K562 (cell line): ENCODE data around the gene MROH8. TPM values are rescaled to one million over a fixed set of nuclear protein-coding genes. Genes with fewer than 3 reads are reported as not detected.

Experiments
- ATAC-seq: fragments of 200-7000 bp; cut with Tn5 transposase; 3 replicates; pipeline ENCODE4 v1.9.1; 2020; ENCODE audit warnings: moderate library complexity
- BruUV-seq: library from RNA; stranded (reverse); fragments of 400-500 nt; replicated peaks from 2 replicates; lab custom pipeline; 2021; lab: Mats Ljungman, UMichigan
- CTCF ChIA-PET: fragments of 300-600 bp; formaldehyde crosslinking; extraction: SDS; loops from one replicate; lab custom pipeline; 2021; ENCODE audit warnings: low intra/inter-chr PET ratio; lab: Yijun Ruan, JAX
- POLR2A ChIA-PET: fragments of 300-600, 350-650 bp; sonication (Branson Sonifier 250); formaldehyde crosslinking; extraction: SDS; loops from one replicate; lab custom pipeline; 2021; ENCODE audit warnings: antibody characterized with exemption, inconsistent platforms; lab: Yijun Ruan, JAX
- DNase-seq, 4 experiments: peaks; one replicate each; pipeline versions ENCODE4 v3.0.0 to v3.0.0-alpha.2; 2011 to 2018; ENCODE audit warnings: low spot score in 3 of 4, mixed read lengths in 3 of 4; ENCODE audit errors: extremely low read depth in 1 of 4
- FAIRE-seq: peaks from 2 replicates; lab custom pipeline; 2011; peaks lifted over from hg19 to GRCh38; lab: Jason Lieb, UNC
- H2AFZ ChIP-seq: 2 replicates; pipeline ENCODE4 v1.6.0; 2011; ENCODE audit warnings: low read depth, low read length, control low read depth, inconsistent platforms
- H3K27ac ChIP-seq: fragments of 200-600 bp; 3 replicates; pipeline ENCODE4 v1.8.0; 2011; ENCODE audit warnings: low read depth, mild to moderate bottlenecking, control low read depth, inconsistent platforms, low read length, moderate library complexity, mixed read lengths; ENCODE audit errors: extremely low read depth
- H3K27me3 ChIP-seq, 2 experiments: fragments of 300-600 bp in 1 of 2; 2 replicates in 1 of 2; 3 replicates in 1 of 2; pipeline versions ENCODE4 v1.6.0 to v1.8.0; 2011; ENCODE audit warnings: inconsistent platforms in 2 of 2, low read length in 2 of 2, mild to moderate bottlenecking in 1 of 2, mixed read lengths in 1 of 2, moderate library complexity in 1 of 2; ENCODE audit not compliant: control insufficient read depth in 2 of 2, insufficient read depth in 2 of 2
- H3K36me3 ChIP-seq: fragments of 300-600 bp; 3 replicates; pipeline ENCODE4 v1.8.0; 2011; ENCODE audit warnings: mild to moderate bottlenecking, low read length, inconsistent platforms; ENCODE audit not compliant: control insufficient read depth, insufficient read depth
- H3K4me1 ChIP-seq, 2 experiments: fragments of 200-600 bp in 1 of 2; replicated peaks in 1 of 2; 2 replicates in 1 of 2; 3 replicates in 1 of 2; pipeline versions ENCODE4 v1.5.1 to v1.8.0; 2011; ENCODE audit warnings: inconsistent platforms in 2 of 2, low read length in 2 of 2, mild to moderate bottlenecking in 1 of 2, mixed read lengths in 1 of 2, moderate library complexity in 1 of 2; ENCODE audit not compliant: control insufficient read depth in 2 of 2, insufficient read depth in 2 of 2
- H3K4me2 ChIP-seq: 2 replicates; pipeline ENCODE4 v1.6.1; 2011; ENCODE audit warnings: low read length, control low read depth, inconsistent platforms, mixed read lengths; ENCODE audit not compliant: insufficient read depth
- H3K4me3 ChIP-seq: fragments of 200-600 bp; sonication (generic), shearing (Covaris generic); 2 replicates; pipeline ENCODE4 v1.5.1; 2016; ENCODE audit warnings: control low read depth, inconsistent platforms
- H3K79me2 ChIP-seq: fragments of 200-600 bp; 3 replicates; pipeline ENCODE4 v1.8.0; 2011; ENCODE audit warnings: low read length, inconsistent platforms; ENCODE audit not compliant: control insufficient read depth, insufficient read depth
- H3K9ac ChIP-seq, 2 experiments: 2 replicates each; pipeline versions ENCODE4 v1.6.0 to v1.6.1; 2011; ENCODE audit warnings: low read depth in 2 of 2, low read length in 2 of 2, control low read depth in 1 of 2, inconsistent platforms in 1 of 2, mild to moderate bottlenecking in 1 of 2, mixed read lengths in 1 of 2; ENCODE audit not compliant: insufficient read depth in 1 of 2
- H3K9me1 ChIP-seq: one replicate; pipeline ENCODE4 v1.6.0; 2011; ENCODE audit warnings: inconsistent platforms, mild to moderate bottlenecking, low read length, moderate library complexity; ENCODE audit not compliant: control insufficient read depth, insufficient read depth
- H3K9me3 ChIP-seq: replicated peaks from 2 replicates; pipeline ENCODE4 v1.5.1; 2011; ENCODE audit warnings: low read depth, low read length, inconsistent platforms; ENCODE audit not compliant: control insufficient read depth, insufficient read depth
- H4K20me1 ChIP-seq: replicated peaks from 2 replicates; pipeline ENCODE4 v1.6.1; 2011; ENCODE audit warnings: low read length, inconsistent platforms, mixed read lengths; ENCODE audit not compliant: control insufficient read depth, insufficient read depth
- CEBPB ChIP-seq: fragments of 450-650 bp; IDR thresholded peaks from 2 replicates; pipeline ENCODE4 v1.6.1; 2016; ENCODE audit warnings: missing genetic modification characterization, missing compliant biosample characterization
- CEBPG ChIP-seq, 3 experiments: fragments of 200-800 bp in 1 of 3; sonication (Bioruptor generic) in 1 of 3; sonication (generic) in 1 of 3; formaldehyde crosslinking in 1 of 3; IDR thresholded peaks in 2 of 3; conservative IDR thresholded peaks in 1 of 3; 2 replicates each; pipeline versions ENCODE4 v1.6.1 to v1.8.0; 2016 to 2022; ENCODE audit warnings: missing compliant biosample characterization in 2 of 3, missing genetic modification characterization in 2 of 3, mild to moderate bottlenecking in 1 of 3, missing genetic modification reagents in 1 of 3
- CHD4 ChIP-seq: fragments of 200-600 bp; sonication (generic); IDR thresholded peaks from 3 replicates; pipeline ENCODE4 v1.6.1; 2012; ENCODE audit warnings: low read depth, mild to moderate bottlenecking, mixed read lengths, low read length, inconsistent platforms; ENCODE audit not compliant: insufficient read depth, insufficient replicate concordance, poor library complexity, severe bottlenecking
- CTCFL ChIP-seq: IDR thresholded peaks from 2 replicates; pipeline ENCODE4 v1.6.1; 2011; ENCODE audit warnings: borderline replicate concordance, low read depth, mild to moderate bottlenecking, moderate library complexity, low read length; ENCODE audit not compliant: insufficient read depth, poor library complexity, severe bottlenecking
- FOXA3 ChIP-seq, 2 experiments: fragments of 450-650 bp in 1 of 2; sonication (generic) in 1 of 2; formaldehyde crosslinking; IDR thresholded peaks in 1 of 2; conservative IDR thresholded peaks in 1 of 2; 2 replicates each; pipeline versions ENCODE4 v1.4.0 to v1.8.0; 2020 to 2022; ENCODE audit warnings: mild to moderate bottlenecking in 2 of 2, missing genetic modification reagents in 1 of 2
- ZBED1 ChIP-seq: IDR thresholded peaks from 2 replicates; pipeline ENCODE4 v1.6.1; 2014
- ZBTB34 ChIP-seq: fragments of 250-450 bp; sonication (Bioruptor Pico); IDR thresholded peaks from 2 replicates; pipeline ENCODE4 v1.8.0; 2021; ENCODE audit warnings: mild to moderate bottlenecking, moderate library complexity
- ZZZ3 ChIP-seq: fragments of 450-650 bp; IDR thresholded peaks from 2 replicates; pipeline ENCODE4 v1.6.1; 2016; ENCODE audit warnings: antibody characterized with exemption, mild to moderate bottlenecking, moderate library complexity
- WGBS: fragments of 100-300 bp; shearing (Covaris generic); methylation state at CpG from one replicate; pipeline ENCODE4 v1.1.6; 2016; ENCODE audit warnings: low coverage, mixed read lengths; ENCODE audit not compliant: insufficient coverage; ENCODE audit errors: missing lambda C conversion rate; 5-methylcytosine and 5-hydroxymethylcytosine counted together
- in situ Hi-C: fragments of 300-500 bp; cut with MboI; formaldehyde crosslinking; loops from 4 replicates; pipeline ENCODE4 v1.15.0; 2018; ENCODE audit warnings: inconsistent platforms, mixed read lengths
- intact Hi-C: fragments of 100-400 bp; cut with micrococcal nuclease; formaldehyde crosslinking; loops from 2 replicates; pipeline ENCODE4 v1.14.2; 2022
- polyA plus RNA-seq, 8 experiments: library from polyadenylated mRNA; depleted of rRNA in 4 of 8; stranded (reverse) in 5 of 8; unstranded in 3 of 8; fragments of >200 nt; fragmentation: Nextera tagmentation in 2 of 8; fragmentation: Illumina TruSeq in 1 of 8; extraction: Ambion mirVana in 2 of 8; extraction: Trizol in 1 of 8; gene quantifications; 2 replicates each; pipeline versions ENCODE4 v1.2.1 to v1.2.3, GENCODE V29; 2011 to 2014; ENCODE audit warnings: inconsistent platforms in 1 of 8, missing spikeins in 1 of 8
- total RNA-seq, 7 experiments: library from RNA; depleted of rRNA in 6 of 7; stranded (reverse); fragments of >200 nt in 6 of 7; fragmentation: Illumina TruSeq in 2 of 7; extraction: Trizol in 2 of 7; gene quantifications; 2 replicates each; pipeline versions ENCODE4 v1.2.1 to v1.2.3, GENCODE V29; 2011 to 2021; ENCODE audit warnings: low replicate concordance in 1 of 7

The MROH8 gene
- total and polyA plus RNA-seq, 9 of the 15 experiments (the other 6 are each of a cell fraction or from before 2014, with no cell fraction given), result 0.21 to 1.5 (median 0.78) TPM

DNA sequence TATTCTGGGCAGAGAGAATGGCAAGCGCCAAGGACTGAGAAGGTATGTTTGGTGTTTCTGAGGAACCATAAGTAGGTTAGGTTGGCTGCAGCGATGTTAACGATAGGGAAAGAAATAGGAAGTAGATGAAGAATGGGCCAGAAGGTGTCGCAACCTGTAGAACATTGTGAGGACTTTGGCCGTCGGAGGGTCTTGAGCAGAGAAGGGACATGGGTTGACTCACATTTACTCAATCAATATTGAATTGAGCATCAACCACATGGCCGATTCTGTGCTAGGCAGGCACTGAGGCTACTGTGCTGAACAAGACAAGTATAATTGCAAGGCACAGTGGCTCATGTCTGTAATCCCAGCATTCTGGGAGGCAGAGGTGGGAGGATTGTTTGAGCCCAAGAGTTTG lies 27.1 kb downstream of the MROH8 start:
- in situ Hi-C loops, result no loop called here
- no peaks in the 10 kb centered on the region for H3K79me2 ChIP-seq
- H3K4me3 ChIP-seq, result no peak overlapping the region
- H3K4me2 ChIP-seq, result no peak overlapping the region
- H3K9me3 ChIP-seq, result no peaks in the 10 kb centered on the region
- FAIRE-seq, result no peak
- ChIA-PET CTCF (no interaction called here), POLR2A (interaction anchor here (0.6 to 1.1 kb wide), 3 partner anchors 9 to 206 kb away, joined by 3 to 4 read pairs (median 3); no protein-coding TSS in a partner anchor)
- peaks cover 15 to 18% of the 10 kb centered on the region in 2 experiments; a peak in 4 of 5 replicates for H3K4me1 ChIP-seq
- BruUV-seq, result no TSS peak
- H3K9ac ChIP-seq, result no peak overlapping the region
- WGBS, result 69% methylated on average over 7 of the region's 7 CpGs
- intact Hi-C loops, result no loop called here
- TF ChIP-seq CEBPG (CRISPR knock-in tag; IDR thresholded peaks at IDR 0.05), result peak; percentile 35; the same call in 1 of the 2 replicates
- TF ChIP-seq CEBPG (tag; conservative IDR thresholded peaks at IDR 0.05 in 1 of 2, IDR thresholded peaks at IDR 0.05 in 1 of 2), result no peak
- peak; percentile 86 for TF ChIP-seq CEBPB (tag)
- TF ChIP-seq CHD4, result no peak
- no peaks in the 10 kb centered on the region for H4K20me1 ChIP-seq
- H2AFZ ChIP-seq, result peak overlapping the region; percentile 73
- H3K27me3 ChIP-seq, result no peaks in the 10 kb centered on the region
- H3K27ac ChIP-seq, result no peak overlapping the region
- no peak for DNase-seq
- no peaks in the 10 kb centered on the region for H3K9me1 ChIP-seq
- ATAC-seq, result no peak
- no peaks in the 10 kb centered on the region for H3K36me3 ChIP-seq

GRCh38 chr20:37151529-37151928 lies 27.8 kb downstream of the MROH8 start:
- 6% methylated on average over 2 of the region's 4 CpGs for WGBS
- Histone ChIP-seq H3K9me1 (no peaks in the 10 kb centered on the region), H4K20me1 (no peaks in the 10 kb centered on the region), H3K27me3 (no peaks in the 10 kb centered on the region), H3K36me3 (no peaks in the 10 kb centered on the region), H3K4me2 (no peak overlapping the region), H3K4me3 (no peak overlapping the region), H3K9me3 (no peaks in the 10 kb centered on the region), H3K9ac (no peak overlapping the region), H2AFZ (peak overlapping the region; percentile 73; the same call in 1 of the 2 replicates), H3K79me2 (no peaks in the 10 kb centered on the region), H3K27ac (no peak overlapping the region), H3K4me1 (peaks cover 15 to 18% of the 10 kb centered on the region in 2 experiments; a peak in 4 of 5 replicates)
- ChIA-PET POLR2A (no interaction called here), CTCF (no interaction called here)
- no peak for DNase-seq
- no TSS peak for BruUV-seq
- no peak for FAIRE-seq
- in situ Hi-C loops, result no loop called here
- intact Hi-C loops, result no loop called here
- no peak for ATAC-seq
- no peak for TF ChIP-seq ZBTB34
- TF ChIP-seq CTCFL, result no peak
- no peak for TF ChIP-seq ZZZ3
- TF ChIP-seq ZBED1, result no peak
- TF ChIP-seq FOXA3 (CRISPR knock-in tag; conservative IDR thresholded peaks at IDR 0.05 in 1 of 2, IDR thresholded peaks at IDR 0.05 in 1 of 2), result no peak
